GM12878 (cell line): ENCODE data around the gene NKD1. TPM values are rescaled to one million over a fixed set of nuclear protein-coding genes. Genes with fewer than 3 reads are reported as not detected.

ENCODE experiments used
- FOXK2 ChIP-seq: fragments of 450-650 bp; IDR thresholded peaks from 2 replicates; pipeline ENCODE4 v1.6.1; 2017; ENCODE audit warnings: mild to moderate bottlenecking, moderate library complexity
- GABPA ChIP-seq: IDR thresholded peaks from 2 replicates; pipeline ENCODE4 v1.6.1; 2014; ENCODE audit warnings: antibody characterized with exemption, low read depth, mild to moderate bottlenecking, inconsistent platforms
- GATAD2B ChIP-seq: fragments of 450-650 bp; conservative IDR thresholded peaks from 2 replicates; pipeline ENCODE4 v1.6.1; 2017; ENCODE audit warnings: low read depth, mild to moderate bottlenecking, moderate library complexity
- IKZF1 ChIP-seq: fragments of 450-650 bp; conservative IDR thresholded peaks from 2 replicates; pipeline ENCODE4 v1.6.1; 2017; ENCODE audit warnings: antibody characterized with exemption, mild to moderate bottlenecking
- IKZF2 ChIP-seq, 2 experiments: fragments of 450-650 bp; IDR thresholded peaks; 2 replicates each; pipeline ENCODE4 v1.6.1; 2017; ENCODE audit warnings: mild to moderate bottlenecking in 2 of 2, moderate library complexity in 2 of 2
- MTA2 ChIP-seq: fragments of 450-650 bp; IDR thresholded peaks from 2 replicates; pipeline ENCODE4 v1.6.1; 2016; ENCODE audit warnings: low read depth, mild to moderate bottlenecking, moderate library complexity
- MYC ChIP-seq: IDR thresholded peaks from 2 replicates; pipeline ENCODE4 v1.6.1; 2011; ENCODE audit warnings: mild to moderate bottlenecking, low read length, moderate library complexity, inconsistent platforms; ENCODE audit not compliant: insufficient read depth, insufficient replicate concordance, insufficient read length, severe bottlenecking
- RAD21 ChIP-seq: IDR thresholded peaks from 2 replicates; pipeline ENCODE4 v1.6.1; 2011; ENCODE audit warnings: mild to moderate bottlenecking, low read depth, low read length, moderate library complexity; ENCODE audit not compliant: insufficient read depth
- RB1 ChIP-seq: fragments of 450-650 bp; formaldehyde crosslinking; IDR thresholded peaks from 2 replicates; pipeline ENCODE4 v1.6.1; 2017; ENCODE audit warnings: mild to moderate bottlenecking, borderline replicate concordance
- RCOR1 ChIP-seq: conservative IDR thresholded peaks from 2 replicates; pipeline ENCODE4 v1.6.1; 2012; ENCODE audit warnings: low read depth, low read length, improper control_type of control experiment
- RFX5 ChIP-seq: IDR thresholded peaks from 2 replicates; pipeline ENCODE4 v1.6.1; 2011; ENCODE audit warnings: low read depth, low read length, improper control_type of control experiment
- YBX1 ChIP-seq: fragments of 450-650 bp; IDR thresholded peaks from 2 replicates; pipeline ENCODE4 v1.6.1; 2016; ENCODE audit warnings: antibody characterized with exemption
- polyA plus RNA-seq, 11 experiments: library from polyadenylated mRNA; depleted of rRNA in 4 of 11; unstranded in 6 of 11; stranded (reverse) in 5 of 11; fragments of >200 nt; fragmentation: Nextera tagmentation in 4 of 11; fragmentation: Illumina TruSeq in 1 of 11; extraction: Ambion mirVana in 4 of 11; extraction: Trizol in 1 of 11; gene quantifications; 1 replicate in 1 of 11; 2 replicates in 10 of 11; pipeline versions ENCODE4 v1.2.1 to v1.2.3, GENCODE V29; 2011 to 2016; ENCODE audit warnings: inconsistent platforms in 2 of 11, missing spikeins in 2 of 11, low read depth in 1 of 11
- total RNA-seq, 4 experiments: library from RNA; depleted of rRNA in 3 of 4; stranded (reverse); fragments of >200 nt in 3 of 4; fragmentation: Illumina TruSeq in 1 of 4; extraction: Trizol in 1 of 4; gene quantifications; 2 replicates each; pipeline versions ENCODE4 v1.2.1 to v1.2.3, GENCODE V29; 2013 to 2021
- TF ChIP-seq, protein P1 (sequence below): fragments of 450-650 bp; formaldehyde crosslinking; IDR thresholded peaks from 2 replicates; pipeline ENCODE4 v1.4.0; 2022; ENCODE audit warnings: mild to moderate bottlenecking, moderate library complexity
- TF ChIP-seq, protein P2 (sequence below): IDR thresholded peaks from 2 replicates; pipeline ENCODE4 v1.6.1; 2012; ENCODE audit warnings: improper control_type of control experiment, low read depth, low read length; ENCODE audit not compliant: insufficient replicate concordance
- TF ChIP-seq, protein P3 (sequence below): fragments of 450-650 bp; IDR thresholded peaks from 2 replicates; pipeline ENCODE4 v1.6.1; 2017; ENCODE audit warnings: mild to moderate bottlenecking, moderate library complexity

The NKD1 gene
- total and polyA plus RNA-seq, 10 of the 15 experiments (the other 5 are each of a cell fraction or from before 2014, with no cell fraction given): under 0.01 to 0.49 (median 0.04) TPM; not detected in 2

DNA sequence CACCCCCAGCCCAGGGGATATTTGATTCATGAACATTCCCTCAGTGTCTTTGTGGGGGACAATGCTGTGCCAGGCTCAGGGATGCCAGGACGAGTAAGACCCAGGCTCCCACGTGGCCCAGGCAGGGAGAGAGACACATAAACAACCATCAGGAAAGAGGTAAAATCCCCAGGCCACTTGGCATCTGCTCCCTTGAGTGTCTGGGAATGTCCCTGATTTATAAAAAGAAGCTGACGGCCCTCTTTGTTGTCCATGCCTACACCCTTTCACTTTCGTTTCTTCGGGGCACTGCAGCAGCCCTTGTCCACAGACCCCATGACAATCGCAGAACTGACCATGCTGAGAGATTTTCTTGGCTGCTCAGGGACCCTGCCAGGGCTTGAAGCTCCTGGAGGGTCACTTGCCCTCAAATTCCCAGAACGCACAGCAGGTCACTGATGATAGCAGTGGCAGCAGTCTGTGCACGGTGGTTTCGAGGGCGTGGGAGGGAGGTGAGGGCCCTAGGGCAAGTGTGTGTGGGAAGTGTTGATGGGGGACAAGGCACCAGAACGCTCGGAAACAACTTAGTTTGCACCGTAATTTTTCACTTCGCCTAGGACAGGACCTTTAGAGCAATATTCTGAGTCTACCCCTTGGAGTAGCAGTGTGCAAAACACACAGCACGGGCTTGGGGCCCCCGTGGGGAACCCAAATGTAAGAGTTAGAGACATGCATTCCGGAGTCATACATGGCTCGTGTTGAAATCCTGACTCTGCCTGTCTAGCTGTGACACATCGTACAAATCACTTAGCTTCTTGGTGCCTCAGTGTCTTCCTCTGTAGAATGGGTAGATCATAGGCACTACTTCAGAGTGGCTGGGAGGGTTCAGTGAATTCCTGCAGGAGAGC, 149.9 kb downstream of the NKD1 start (continued):
- TF ChIP-seq, protein P1, sequence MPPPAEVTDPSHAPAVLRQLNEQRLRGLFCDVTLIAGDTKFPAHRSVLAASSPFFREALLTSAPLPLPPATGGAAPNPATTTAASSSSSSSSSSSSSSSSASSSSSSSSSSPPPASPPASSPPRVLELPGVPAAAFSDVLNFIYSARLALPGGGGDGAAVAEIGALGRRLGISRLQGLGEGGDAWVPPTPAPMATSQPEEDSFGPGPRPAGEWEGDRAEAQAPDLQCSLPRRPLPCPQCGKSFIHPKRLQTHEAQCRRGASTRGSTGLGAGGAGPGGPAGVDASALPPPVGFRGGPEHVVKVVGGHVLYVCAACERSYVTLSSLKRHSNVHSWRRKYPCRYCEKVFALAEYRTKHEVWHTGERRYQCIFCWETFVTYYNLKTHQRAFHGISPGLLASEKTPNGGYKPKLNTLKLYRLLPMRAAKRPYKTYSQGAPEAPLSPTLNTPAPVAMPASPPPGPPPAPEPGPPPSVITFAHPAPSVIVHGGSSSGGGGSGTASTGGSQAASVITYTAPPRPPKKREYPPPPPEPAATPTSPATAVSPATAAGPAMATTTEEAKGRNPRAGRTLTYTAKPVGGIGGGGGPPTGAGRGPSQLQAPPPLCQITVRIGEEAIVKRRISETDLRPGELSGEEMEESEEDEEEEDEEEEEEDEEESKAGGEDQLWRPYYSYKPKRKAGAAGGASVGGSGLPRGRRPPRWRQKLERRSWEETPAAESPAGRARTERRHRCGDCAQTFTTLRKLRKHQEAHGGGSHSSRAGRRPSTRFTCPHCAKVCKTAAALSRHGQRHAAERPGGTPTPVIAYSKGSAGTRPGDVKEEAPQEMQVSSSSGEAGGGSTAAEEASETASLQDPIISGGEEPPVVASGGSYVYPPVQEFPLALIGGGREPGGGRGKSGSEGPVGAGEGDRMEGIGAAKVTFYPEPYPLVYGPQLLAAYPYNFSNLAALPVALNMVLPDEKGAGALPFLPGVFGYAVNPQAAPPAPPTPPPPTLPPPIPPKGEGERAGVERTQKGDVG (CRISPR knock-in tag): 0 out of 2 replicates have a peak, but pooled peaks have one; percentile 20
- peak; percentile 95 for TF ChIP-seq IKZF1
- no peak for TF ChIP-seq RB1
- peak; percentile 89 to 90 for TF ChIP-seq IKZF2 (IDR thresholded peaks at IDR 0.05)
- TF ChIP-seq YBX1: no peak
- TF ChIP-seq RCOR1: no peak
- no peak for TF ChIP-seq GABPA
- TF ChIP-seq MYC: no peak
- TF ChIP-seq, protein P2, sequence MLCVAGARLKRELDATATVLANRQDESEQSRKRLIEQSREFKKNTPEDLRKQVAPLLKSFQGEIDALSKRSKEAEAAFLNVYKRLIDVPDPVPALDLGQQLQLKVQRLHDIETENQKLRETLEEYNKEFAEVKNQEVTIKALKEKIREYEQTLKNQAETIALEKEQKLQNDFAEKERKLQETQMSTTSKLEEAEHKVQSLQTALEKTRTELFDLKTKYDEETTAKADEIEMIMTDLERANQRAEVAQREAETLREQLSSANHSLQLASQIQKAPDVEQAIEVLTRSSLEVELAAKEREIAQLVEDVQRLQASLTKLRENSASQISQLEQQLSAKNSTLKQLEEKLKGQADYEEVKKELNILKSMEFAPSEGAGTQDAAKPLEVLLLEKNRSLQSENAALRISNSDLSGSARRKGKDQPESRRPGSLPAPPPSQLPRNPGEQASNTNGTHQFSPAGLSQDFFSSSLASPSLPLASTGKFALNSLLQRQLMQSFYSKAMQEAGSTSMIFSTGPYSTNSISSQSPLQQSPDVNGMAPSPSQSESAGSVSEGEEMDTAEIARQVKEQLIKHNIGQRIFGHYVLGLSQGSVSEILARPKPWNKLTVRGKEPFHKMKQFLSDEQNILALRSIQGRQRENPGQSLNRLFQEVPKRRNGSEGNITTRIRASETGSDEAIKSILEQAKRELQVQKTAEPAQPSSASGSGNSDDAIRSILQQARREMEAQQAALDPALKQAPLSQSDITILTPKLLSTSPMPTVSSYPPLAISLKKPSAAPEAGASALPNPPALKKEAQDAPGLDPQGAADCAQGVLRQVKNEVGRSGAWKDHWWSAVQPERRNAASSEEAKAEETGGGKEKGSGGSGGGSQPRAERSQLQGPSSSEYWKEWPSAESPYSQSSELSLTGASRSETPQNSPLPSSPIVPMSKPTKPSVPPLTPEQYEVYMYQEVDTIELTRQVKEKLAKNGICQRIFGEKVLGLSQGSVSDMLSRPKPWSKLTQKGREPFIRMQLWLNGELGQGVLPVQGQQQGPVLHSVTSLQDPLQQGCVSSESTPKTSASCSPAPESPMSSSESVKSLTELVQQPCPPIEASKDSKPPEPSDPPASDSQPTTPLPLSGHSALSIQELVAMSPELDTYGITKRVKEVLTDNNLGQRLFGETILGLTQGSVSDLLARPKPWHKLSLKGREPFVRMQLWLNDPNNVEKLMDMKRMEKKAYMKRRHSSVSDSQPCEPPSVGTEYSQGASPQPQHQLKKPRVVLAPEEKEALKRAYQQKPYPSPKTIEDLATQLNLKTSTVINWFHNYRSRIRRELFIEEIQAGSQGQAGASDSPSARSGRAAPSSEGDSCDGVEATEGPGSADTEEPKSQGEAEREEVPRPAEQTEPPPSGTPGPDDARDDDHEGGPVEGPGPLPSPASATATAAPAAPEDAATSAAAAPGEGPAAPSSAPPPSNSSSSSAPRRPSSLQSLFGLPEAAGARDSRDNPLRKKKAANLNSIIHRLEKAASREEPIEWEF: no peak
- peak; percentile 88 for TF ChIP-seq MTA2
- no peak for TF ChIP-seq RAD21
- peak; percentile 80 for TF ChIP-seq FOXK2
- peak; percentile 98 for TF ChIP-seq GATAD2B
- TF ChIP-seq, protein P3, sequence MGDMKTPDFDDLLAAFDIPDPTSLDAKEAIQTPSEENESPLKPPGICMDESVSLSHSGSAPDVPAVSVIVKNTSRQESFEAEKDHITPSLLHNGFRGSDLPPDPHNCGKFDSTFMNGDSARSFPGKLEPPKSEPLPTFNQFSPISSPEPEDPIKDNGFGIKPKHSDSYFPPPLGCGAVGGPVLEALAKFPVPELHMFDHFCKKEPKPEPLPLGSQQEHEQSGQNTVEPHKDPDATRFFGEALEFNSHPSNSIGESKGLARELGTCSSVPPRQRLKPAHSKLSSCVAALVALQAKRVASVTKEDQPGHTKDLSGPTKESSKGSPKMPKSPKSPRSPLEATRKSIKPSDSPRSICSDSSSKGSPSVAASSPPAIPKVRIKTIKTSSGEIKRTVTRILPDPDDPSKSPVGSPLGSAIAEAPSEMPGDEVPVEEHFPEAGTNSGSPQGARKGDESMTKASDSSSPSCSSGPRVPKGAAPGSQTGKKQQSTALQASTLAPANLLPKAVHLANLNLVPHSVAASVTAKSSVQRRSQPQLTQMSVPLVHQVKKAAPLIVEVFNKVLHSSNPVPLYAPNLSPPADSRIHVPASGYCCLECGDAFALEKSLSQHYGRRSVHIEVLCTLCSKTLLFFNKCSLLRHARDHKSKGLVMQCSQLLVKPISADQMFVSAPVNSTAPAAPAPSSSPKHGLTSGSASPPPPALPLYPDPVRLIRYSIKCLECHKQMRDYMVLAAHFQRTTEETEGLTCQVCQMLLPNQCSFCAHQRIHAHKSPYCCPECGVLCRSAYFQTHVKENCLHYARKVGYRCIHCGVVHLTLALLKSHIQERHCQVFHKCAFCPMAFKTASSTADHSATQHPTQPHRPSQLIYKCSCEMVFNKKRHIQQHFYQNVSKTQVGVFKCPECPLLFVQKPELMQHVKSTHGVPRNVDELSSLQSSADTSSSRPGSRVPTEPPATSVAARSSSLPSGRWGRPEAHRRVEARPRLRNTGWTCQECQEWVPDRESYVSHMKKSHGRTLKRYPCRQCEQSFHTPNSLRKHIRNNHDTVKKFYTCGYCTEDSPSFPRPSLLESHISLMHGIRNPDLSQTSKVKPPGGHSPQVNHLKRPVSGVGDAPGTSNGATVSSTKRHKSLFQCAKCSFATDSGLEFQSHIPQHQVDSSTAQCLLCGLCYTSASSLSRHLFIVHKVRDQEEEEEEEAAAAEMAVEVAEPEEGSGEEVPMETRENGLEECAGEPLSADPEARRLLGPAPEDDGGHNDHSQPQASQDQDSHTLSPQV: no peak
- TF ChIP-seq RFX5: no peak
